ENCODE measurements around the gene CD6.

DNA sequence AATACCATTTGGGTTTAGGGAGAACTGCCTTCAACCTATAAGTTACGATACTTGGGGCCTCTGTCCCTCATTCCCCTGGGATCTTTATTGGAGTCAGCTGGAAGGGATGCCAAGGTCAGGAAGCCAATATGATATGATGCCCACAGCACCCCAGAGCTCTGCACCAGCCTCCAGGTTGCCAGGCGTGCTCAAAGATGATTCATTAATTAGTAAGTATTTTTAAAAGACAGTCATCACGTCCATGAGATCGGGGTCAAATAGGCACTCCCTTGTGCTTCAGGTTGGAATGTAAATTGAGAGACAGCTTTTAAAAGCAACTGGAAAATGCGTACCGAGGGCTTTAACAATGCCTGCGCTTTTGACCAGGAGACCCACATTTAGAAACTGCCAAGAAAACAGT is 73.8 kb downstream of the CD6 start:
- TF ChIP-seq TAF1 (IDR thresholded peaks at IDR 0.05; ENCODE audit: low read depth, low read length): no peak
- TF ChIP-seq POLR2A (IDR thresholded peaks at IDR 0.05; ENCODE audit: low read depth, low read length): no peak
- TF ChIP-seq POLR2AphosphoS5 (IDR thresholded peaks at IDR 0.05; ENCODE audit: low read depth, low read length): no peak
- no peak for TF ChIP-seq SPI1 (IDR thresholded peaks at IDR 0.05; ENCODE audit: low read depth, low read length)
- TF ChIP-seq PAX5 (IDR thresholded peaks at IDR 0.05; ENCODE audit: insufficient read depth, low read length, severe bottlenecking): no peak
- TF ChIP-seq POU2F2 (IDR thresholded peaks at IDR 0.05; ENCODE audit: low read depth, low read length): no peak
